NCI-H510A treated with DMSO at 0.1 percent for 48 hours (cell line): ENCODE data around the gene PRR5L.
A peak's percentile ranks its signal among the peaks of the same experiment; 100 is the strongest.
"Not testable (repeated sequence)": the region's sequence is repeated elsewhere in the genome, so short reads cannot be mapped to it uniquely, and the experiment has no call there.

Experiments
- DNase-seq: peaks from one replicate; lab custom pipeline; 2025; lab: John Stamatoyannopoulos, UW

PRR5L gene

DNA sequence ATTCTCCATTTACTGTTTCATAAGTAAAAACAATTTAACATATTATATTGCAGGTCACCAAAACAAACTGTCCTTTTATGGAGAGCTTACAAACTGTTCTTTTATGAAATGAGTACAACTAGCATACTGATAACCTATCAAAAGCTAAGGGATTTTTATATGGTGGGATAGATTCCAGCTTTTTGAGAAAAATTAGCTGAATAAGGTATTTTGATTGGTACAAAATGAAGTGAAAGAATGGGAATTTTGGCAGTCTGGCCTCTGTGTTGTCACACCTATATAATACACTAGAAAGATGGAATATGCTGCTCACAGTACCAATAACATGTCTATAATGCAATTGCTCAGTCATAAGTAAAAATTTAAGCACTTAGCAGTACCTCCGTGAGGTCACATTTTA lies 202.6 kb downstream of the PRR5L start:
- no peak for DNase-seq

DNA sequence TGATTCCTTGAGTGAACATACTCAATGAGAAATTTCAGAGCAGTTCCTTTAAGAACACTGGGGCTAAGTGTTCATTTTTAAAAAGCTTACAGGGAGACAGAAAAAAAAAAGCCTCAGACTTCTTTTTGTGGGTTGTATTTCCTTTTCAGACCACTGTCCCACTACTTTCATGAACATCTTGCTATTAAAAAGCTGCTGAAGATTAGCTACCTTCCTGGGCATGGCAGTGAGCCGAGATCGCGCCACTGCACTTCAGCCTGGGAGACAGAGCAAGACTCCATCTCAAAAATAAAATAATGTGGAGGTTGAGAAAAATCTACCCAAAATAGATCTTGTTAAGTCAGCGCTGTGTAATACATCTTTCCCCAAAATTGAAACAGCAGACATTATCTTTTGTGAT lies 203.2 kb downstream of the PRR5L start:
- no peak for DNase-seq

DNA sequence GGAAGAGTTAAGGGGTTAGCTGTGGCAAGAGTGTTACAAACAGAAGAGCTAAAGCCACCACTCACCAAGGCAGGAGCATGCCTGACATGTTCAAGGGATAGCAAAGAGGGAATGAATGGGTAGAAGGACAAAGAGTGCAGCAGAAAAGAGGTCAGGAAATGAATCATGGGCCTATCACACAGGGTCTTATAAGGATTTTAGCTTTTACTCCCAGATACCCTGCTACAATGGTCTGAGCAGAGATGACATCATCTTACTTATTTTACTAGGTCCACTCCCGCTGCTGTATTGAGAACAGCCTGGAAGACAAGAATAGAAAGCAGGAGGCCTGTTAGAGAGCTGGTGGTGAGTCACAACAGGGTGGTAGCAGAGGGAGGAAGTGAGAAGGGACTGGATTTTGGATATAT lies 204.2 kb downstream of the PRR5L start:
- no peak for DNase-seq

DNA sequence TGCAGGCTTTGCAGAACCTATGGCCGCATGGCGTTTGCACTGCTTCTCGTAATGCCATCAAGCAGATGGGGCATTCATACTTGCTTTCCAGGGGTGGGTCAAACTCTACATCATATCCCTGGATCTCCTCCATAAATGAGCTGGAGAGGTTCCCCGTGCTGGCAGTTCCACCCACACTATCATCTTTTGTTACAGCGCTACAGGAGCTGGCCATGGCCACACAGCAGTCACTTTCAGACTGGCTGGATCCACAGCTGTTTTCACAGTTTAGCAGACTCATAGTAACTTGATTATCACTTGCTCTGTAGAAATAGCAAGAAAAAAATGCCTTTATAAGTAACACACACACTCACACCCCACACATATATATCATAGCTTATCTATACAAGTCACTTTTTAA lies 205.1 kb downstream of the PRR5L start:
- no peak for DNase-seq

DNA sequence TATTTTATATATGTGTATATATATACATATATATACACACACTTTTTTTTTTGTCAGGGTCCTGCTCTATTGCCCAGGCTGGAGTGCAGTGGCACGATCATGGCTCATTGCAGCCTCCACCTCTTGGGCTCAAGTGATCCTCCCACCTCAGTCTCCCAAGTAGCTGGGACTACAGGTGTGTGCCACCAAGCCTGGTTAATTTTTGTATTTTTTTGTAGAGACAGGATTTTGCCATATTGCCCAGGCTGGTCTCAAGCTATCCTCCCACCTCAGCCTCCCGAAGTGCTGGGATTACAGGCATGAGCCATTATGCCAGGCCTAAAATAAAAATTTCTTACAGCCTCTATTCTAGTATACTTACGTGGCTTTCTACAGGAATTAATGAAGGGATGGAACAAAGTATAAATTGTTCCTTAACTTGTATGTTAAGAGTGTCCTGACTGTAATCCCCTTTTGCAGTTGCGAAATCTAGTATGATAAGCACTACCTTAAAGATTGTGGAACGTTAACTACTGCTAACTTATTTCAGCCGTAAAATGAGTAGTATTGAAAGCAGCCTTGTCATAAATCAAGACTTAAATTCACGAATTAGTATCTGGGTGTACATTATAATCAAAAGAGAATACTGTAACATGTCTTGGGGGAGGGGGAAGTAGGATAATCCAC lies 211.9 kb downstream of the PRR5L start:
- no peak for DNase-seq

DNA sequence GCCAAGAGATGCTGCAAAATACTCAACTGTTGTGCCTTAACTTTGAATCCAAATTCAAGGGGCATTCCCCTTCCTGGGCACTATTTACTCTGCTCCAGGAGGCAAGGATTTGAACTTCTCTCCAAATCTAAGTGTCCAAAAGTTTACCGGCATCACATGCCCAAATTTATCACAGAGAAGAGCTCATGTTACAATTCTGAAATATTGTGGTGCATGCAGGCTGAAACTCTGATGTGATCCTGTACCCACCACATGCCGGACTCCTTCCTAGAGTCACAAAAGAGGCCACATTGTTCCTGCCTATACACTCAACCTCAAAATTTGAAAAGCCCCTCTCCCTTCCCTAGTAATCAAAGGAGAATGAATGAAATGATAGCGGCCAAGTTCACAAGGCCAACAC lies 212.7 kb downstream of the PRR5L start:
- no peak for DNase-seq

DNA sequence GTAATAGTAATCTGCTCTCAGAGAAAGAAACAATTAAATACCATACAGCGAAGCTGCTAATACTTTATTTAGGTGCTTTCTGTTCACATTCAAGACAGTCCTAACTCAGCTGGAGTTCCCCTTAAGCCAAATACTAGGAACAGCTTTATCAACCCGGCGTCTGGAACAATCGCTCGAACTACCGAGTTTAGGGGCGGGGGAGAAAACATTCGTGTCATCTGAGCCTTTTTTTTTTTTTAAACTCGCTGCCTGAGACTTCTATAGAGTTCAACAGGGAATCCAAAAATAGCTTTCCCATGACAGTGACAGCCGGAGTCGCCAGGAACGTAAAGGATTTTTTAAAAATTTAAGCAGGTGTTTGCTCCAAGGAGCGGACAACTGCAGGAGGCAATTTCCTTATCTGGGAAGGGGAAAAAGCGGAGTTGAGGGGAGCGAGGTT lies 213.1 kb downstream of the PRR5L start:
- no peak for DNase-seq

DNA sequence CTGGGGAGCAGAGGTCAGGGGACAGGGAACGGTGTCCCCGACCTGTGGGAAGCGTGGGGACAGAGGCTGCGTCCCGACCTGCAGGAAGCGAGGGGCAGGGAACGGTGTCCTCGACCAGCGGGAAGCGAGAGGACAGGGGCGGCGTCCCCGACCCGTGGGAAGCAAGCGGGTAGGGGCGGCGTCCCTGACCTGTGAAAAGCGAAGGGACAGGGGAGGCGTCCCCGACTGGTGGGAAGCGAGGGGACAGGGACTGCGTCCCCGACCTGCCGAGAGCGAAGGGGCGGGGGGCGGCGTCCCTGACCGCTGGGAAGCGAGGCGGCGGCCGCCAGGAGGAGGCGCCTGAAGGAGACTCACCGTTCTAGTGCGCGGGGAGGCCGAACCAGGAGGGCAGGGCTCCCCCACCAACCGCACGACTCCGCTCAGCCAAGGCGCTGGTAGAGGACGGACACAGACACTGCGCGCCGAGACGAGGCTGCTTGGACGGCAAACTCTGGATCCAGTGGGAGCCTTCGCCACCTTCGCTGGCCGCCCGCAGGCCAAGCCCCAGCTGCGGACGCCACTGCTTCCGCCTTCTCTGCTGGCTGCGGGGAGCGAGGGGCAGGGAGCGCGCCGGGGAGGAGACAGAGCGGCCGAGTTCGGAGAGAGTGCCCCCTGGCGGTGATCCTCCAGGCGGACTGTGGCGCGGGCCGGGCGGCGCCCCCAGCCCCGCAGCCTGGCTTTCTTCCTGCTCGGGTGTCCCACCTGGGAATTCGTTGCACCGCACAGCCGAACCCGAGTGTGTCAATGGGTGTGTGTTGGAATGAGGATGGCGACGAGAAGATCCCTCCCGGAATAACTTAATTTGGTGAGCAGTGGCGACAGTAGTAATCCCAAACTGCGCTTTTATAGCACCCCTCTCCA lies 213.9 kb downstream of the PRR5L start, which contains the start of gene TRAF6:
Gene TRAF6, minus strand, starts transcription at position 579 of the 900 bp plus-strand sequence. CDS start 8,757 bp downstream, outside the sequence.
- peak; percentile 46 for DNase-seq

DNA sequence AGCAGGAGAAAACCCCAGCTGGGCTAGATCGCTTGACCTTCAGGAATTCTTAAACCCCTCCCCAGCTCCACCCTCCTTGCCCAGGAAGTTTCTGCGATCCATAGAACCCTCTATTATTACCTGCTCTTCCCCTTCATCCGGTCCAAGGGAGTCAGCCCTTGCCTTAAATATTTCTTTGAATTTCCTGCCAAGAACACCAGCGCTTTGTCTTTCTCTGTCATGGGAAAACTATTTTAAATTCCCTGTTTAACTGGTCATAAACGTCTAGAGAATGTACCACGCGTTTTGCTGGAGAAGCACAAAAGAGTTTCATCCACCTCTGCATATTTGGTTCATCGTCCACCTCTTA lies 214.5 kb downstream of the PRR5L start:
- no peak for DNase-seq

DNA sequence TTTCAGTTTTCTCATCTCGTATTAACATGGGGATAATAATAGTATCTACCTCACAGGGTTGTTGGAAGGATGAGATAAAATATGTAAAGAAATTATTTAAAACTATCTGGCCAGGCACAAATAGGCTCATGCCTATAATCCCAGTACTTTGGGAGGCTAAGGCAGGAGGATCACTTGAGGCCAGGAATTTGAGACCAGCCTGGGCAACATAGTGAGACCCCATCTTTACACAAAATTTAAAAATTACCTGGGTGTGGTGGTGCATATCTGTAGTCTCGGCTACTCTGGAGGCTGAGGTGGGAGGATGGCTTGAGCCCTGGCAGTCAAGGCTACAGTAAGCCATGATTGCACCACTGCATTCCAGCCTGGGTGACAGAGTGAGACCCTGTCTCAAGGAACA lies 215.0 kb downstream of the PRR5L start:
- not testable (repeated sequence) for DNase-seq

DNA sequence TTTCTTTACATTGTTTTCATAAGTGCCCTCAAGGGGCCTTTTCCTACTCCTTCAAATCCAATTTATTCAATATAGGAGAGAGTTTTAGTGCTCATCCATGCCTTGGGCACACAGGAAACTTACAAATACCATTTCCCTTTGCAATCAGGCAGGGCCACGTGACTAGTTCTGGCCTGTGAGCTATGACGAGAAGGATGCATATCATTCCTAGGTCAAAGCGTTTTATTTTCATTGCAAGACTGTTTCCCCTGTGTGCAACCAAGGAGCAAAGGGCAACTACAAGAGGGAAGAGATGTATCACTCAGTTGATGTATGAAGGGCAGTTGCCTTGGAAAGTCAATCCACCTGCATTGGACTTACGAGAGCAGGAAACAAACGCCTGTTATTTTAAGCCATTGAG lies 215.9 kb downstream of the PRR5L start:
- no peak for DNase-seq

DNA sequence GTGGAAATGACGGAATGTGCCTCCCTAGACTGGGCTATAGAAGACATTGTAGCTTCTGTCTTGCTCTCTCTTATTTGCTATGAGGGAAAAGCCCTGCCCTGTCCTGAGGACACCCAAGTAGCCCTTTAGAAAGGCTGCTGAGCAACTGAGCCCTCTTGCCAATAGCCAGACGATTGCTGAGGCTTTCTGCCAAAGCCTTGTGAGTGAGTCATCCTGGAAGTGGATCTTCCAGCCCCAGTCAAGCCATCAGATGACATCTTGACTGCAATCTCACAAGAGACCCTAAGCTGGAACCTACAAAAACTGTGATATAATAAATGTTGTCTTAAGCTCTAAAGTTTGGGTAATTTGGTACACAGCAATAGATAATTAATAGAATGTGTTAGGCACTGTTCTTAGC lies 217.9 kb downstream of the PRR5L start:
- DNase-seq, result no peak
